COLO829 (cell line): ENCODE measurements around the gene SLC16A2.
A peak's percentile ranks its signal among the peaks of the same experiment; 100 is the strongest.
"Not testable (repeated sequence)": the region's sequence is repeated elsewhere in the genome, so short reads cannot be mapped to it uniquely, and the experiment has no call there.

Experiments used
- DNase-seq: peaks from one replicate; pipeline ENCODE4 v3.0.0; 2012; ENCODE audit warnings: low spot score

The SLC16A2 gene

DNA sequence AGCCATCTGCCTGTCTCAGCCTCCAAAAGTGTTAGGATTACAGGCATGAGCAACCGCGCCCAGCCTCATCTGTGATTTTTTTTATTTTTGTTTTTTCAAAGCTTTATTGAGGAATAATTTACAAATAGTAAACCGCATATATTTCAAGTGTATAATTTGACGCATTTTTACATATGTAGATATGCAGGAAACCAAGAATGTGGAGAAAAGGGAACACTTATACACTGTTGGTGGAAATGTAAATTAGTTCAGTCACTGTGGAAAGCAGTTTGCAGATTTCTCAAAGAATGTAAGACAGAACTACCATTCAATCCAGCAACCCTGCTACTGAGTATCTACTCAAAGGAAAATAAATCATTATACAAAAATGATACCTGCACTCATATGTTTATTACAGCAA, 85.9 kb downstream of the SLC16A2 start:
- DNase-seq: no peak

DNA sequence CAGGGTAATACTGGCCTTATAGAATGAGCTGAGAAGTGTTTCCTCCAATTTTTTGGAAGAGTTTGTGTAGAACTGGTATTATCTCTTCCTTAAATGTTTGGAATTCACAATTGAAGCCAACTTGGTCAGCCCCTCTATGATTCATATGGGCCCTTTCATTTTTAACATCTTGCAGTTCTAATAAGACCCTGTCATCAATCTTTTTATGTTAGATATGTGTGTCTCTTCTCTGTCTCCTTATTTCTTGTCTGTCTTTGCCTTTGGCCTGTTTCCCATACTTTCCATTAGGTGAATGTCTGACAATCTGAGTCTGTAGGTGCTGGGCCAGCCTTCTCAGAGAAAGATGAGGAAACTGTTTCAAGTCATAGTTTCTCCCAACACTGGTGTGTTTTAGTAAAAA, 88.7 kb downstream of the SLC16A2 start:
- no peak for DNase-seq

DNA sequence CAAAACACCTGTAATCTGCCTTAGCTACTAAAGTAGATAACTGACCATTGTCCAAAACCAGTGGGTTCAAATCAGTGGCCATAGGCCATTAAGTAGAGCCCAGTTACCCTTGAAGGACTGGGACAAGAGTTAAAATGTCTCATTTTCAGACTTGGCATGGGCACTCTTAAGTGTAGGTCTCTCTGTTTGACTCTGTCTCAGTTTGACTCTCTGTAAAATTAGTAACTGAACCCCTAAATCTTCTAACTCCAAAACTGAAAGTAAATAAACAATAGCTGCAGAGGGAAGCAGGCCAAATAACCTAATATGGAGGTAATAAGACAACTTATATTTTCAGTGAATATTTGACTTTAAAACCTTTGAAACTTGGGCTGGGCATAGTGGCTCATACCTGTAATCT, 89.1 kb downstream of the SLC16A2 start:
- no peak for DNase-seq

DNA sequence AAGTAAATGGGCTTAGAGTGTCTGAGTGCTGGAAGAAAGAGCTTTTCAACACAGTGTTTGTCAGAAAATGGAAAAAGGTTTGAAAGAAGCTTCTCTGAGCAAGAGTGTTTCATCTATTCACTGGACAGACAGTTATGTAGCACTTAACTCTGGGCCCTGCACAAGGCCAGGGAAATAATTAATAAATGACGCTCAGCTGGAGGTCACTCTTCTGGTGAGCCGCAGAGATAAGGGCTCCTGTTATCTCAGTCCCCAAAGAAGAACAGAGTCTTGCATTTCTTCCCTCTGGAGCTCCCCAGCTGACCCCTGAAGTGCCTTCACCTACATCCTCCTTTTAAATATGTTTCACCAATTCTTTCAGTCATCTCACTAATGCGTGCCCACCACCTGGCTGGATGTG, 90.4 kb downstream of the SLC16A2 start:
- DNase-seq: no peak

DNA sequence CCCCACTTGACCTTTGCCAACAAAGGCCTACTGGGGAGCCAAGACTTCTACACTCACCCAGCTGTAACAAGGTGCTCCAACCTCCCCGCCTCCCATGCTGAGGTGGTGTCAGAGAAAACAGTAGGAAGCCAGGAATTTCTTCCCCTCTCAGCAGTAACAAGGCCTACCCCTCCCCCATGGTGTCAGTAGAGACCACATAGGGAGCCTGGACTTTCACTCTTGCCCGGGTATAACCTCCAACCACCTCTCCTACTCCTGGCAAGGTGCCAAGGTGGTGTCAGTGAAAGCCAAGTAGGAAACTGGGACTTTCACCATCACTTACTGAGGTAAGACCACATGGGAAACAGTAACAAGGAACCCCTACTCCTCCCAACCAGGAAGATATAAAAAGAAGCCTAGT, 93.1 kb downstream of the SLC16A2 start:
- DNase-seq: no peak

DNA sequence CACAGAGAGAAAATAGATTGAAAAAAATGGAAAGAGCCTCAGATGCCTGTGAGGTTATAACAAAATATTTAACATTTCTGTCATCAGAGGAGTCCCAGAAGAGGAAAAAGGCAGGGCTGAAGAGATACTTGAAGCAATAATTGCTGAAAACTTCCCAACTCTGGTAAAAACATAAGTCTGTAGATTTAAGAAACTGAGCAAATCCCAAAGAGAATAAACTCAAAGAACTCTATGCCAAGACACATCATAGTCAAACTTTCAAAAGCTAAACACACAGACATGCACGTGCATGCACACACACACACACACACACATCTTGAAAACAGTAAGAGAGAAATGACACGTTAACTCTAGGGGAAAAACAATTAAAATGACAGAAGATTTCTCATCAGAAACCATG, 94.1 kb downstream of the SLC16A2 start:
- no peak for DNase-seq

DNA sequence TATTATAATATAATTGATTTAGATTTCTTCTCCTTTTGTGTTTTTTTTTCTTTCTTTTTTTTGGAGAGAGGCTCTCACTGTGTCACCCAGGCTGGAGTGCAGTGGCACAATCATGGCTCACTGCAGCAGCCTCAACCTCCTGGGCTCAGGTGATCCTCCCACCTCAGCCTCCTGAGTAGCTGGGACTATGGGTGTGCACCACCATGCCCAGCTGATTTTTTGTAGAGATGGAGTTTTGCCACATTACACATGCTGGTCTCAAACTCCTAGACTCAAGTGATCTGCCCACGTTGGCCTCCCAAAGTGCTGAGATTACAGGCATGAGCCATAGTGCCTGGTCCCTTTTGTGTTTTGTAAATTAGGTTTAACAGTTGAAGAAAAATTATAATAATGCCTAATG, 94.7 kb downstream of the SLC16A2 start:
- DNase-seq: not testable (repeated sequence)

DNA sequence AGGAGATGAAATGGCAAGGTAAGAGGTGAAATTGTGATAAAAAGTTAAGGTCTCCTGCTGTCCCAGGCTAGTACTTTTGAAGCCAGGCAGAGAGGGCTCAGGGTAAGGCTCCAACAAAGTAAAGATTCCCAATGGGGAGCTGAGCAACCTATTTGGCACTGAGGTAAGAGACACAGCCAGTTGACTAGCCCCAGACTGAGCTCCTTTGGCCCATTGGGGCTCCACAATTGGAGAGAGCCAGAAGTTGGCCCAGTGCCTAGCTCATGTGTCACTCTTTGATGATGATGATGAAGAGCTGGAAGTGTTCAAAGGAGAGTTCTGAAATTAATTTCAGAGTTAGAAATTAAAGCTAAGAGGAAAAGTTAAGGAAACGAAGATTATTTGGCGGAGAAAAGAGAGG, 98.6 kb downstream of the SLC16A2 start:
- DNase-seq: no peak

DNA sequence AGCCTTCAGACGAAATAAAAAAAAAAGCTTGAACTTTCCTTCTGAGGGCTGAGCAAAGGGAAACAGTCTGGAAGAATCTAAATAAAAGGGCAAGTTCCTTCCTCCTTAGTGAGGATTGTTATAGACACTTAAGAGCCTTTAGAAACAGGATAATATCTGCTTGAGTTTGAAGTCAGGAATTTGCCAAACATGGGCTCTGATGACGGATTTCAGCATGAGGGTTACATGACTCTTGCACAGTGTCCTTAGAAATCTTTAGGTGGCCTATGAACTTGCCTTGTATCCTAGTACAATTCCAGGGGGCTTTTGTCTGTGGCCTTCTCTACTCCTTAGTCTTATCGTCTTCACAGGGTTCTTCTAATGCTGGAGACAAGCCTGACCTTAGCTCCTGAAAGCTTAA, 99.0 kb downstream of the SLC16A2 start:
- no peak for DNase-seq

DNA sequence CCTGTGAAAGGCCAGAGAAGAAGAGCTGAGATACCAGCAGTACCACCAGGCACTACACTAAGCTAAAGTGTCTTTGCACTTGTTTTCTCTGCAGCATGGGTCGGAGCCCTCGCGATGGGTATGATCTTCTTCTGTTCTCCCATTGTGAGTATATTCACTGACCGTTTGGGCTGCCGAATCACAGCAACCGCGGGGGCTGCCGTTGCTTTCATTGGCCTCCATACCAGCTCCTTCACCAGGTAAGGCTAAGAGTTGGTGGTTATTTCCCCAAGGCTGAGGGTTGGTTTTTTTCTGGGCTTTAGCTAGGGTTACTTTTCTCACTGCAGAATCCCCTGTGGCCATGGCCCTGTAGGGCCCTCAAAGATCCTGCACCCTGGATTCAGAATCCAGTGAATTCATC, 99.6 kb downstream of the SLC16A2 start:
- no peak for DNase-seq

DNA sequence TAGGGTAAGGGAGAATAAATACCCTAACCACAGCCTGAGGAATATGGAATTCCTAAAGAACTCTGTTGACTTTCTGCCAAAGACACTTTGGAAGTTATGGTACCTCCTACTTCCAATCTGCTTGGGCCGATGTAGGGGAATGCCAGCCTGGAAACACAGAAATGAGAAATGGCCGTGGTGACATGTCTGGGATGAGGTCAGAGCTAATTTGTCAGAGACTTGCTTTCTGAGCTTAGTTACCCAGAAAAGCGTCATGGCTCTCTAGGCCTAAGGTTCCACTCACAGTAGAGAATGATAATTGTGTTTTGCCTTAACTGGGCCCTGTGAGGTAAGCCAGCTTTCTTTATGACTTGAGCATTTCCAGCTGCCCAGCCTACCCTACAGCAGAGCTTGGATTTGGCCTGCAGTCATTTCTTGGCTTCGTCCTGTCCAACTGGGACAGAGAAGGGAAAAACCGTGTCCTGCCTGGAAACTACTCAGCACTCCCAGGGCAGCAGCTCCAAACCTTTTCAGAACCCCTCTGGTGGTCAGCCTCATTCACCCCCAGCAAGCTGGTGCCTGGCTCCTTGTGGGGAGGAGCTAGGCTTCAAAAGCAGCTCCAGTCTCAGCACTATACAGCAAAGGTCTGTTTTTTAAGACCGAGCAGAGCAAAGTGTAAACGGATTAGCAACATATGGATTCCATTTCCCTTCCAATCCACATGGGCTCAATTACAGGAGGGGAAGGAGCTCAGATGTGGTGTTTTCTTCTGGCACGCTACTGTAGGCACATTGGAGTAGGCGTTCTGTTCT, 100.9 kb downstream of the SLC16A2 start:
- no peak for DNase-seq

DNA sequence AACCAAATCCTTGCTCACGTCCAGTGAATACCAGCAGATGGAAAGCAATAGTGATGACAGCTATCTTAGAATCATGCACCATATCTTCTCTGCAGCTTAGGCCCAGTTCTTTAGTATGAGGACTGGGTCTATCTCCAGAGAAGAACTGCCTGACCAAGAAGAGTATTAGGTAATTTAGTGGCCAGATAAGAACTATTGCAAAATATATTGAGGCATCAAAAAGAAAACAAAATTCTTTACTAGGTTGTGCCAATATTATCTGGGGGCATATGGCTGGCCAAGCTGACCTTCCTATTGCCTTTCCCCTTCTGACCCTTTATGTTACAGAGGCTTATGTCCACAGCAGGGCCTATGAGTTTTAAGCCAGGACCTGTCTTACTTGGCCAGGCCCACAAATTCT, 101.9 kb downstream of the SLC16A2 start:
- no peak for DNase-seq

DNA sequence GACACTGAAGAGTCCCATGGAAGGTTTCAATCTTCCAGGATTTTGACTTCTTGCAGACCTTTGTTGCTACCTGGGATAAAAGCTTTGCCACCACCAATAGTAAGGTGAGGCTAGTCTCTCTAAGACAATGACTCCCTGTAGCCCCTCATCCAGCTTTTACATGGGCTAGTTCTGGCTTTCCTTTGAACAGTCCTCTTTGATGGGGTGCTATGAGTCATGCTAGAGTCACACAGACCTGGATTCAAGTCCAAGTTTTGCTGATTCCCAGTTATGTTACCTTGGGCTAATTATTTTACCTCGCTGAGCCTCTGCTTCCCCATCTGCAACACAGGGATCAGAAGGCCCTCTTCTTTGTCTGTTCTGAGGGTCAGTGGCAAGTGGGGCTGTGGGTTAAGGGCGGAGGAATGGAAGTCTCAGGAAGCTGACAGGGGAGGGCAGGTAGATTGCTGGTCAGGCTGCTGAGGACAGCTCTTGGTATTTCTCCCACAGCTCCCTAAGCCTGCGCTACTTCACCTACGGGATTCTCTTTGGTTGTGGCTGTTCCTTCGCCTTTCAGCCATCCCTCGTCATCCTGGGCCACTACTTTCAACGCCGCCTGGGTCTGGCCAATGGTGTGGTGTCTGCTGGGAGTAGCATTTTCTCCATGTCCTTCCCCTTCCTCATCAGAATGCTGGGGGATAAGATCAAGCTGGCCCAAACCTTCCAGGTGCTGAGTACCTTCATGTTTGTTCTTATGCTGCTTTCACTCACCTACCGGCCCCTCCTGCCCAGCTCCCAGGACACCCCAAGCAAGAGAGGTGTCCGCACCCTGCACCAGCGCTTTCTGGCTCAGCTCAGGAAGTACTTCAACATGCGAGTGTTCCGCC, 102.8 kb downstream of the SLC16A2 start:
- no peak for DNase-seq

DNA sequence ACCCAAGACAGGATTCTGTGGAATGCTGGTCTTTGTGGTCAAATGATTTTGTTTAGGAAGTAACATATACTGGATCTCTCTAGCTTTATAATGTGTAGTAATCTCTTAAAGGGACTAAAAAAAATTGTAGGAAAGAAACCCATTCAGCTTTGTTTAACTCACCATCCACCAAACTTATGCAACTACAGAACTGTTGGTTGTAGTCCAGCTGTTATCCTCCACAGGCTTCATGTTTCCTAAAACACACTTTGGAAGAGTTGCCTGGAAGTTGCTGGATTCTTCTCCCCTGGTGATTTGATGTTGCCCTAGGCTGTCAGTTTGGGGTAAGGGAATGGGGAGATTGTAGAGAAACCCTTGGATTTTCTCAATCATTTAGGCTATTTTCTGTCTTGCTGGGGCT, 103.8 kb downstream of the SLC16A2 start:
- no peak for DNase-seq

DNA sequence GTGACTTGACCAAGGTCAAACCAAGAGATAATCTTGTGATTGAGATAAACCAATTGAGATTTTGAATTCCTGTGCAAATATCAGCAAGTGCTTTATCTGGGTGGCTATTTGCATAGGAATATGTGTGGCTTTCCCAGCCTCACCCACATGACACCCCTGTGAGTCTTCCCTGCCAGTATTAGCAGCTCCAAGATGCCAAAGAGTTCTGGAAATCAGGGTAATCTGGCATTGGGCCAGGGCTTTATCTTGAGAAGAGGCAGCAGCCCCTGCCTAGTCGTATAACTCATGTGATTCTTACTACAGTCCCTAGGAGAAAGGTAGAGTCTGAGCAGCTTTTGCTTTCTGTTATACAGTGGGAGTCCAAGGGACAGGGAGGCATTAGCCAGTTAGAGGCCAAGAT, 105.5 kb downstream of the SLC16A2 start:
- DNase-seq: no peak

DNA sequence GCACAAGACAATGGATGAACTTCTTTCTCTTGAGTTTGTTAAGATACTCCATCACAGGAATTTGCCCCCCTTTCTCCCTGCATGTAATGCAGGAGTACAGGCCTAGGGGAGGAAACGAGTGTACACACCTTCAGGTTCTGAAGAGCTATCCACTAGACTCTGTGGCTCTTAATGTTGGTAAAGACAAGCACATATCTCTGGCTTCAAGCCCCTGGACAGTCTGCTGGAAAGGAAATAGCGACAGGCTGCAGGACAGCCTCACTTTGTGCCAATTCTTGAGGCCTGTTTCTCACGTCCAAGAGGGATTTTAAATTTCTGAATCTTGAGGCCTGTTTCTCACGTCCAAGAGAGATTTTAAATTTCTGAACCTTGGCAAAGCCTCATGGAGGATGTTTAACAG, 106.1 kb downstream of the SLC16A2 start:
- DNase-seq: no peak

DNA sequence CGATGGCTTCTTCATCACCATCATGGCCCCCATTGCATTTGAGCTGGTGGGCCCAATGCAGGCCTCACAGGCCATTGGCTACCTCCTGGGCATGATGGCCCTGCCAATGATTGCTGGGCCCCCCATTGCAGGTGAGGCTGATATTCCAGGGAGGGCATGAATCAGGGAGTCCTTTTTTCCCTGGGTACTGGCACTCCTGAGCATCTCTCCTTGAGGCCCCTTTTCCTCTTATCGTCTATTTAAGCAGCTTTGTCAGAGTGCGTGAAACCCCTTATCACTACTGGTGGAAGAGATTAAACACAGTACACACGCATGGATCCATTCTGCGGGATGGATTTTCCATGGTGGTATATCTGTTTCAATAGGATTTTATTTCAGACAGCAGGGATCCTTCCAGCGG, 108.0 kb downstream of the SLC16A2 start:
- DNase-seq: no peak

DNA sequence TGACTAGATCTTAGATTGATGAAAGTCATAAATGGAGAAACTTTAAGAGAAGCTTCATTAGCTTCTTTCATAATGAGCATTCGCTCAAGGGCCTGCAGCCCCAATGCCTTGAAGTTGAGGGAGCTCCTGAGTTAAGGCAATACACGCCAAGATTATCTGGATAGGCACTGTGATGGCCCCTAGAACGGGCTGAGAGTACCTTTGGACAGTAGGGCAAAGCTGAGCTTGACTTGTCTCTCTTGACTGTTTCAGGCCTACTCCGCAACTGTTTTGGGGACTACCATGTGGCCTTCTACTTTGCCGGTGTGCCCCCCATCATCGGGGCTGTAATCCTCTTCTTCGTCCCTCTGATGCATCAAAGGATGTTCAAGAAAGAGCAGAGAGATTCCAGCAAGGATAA, 109.8 kb downstream of the SLC16A2 start:
- no peak for DNase-seq

DNA sequence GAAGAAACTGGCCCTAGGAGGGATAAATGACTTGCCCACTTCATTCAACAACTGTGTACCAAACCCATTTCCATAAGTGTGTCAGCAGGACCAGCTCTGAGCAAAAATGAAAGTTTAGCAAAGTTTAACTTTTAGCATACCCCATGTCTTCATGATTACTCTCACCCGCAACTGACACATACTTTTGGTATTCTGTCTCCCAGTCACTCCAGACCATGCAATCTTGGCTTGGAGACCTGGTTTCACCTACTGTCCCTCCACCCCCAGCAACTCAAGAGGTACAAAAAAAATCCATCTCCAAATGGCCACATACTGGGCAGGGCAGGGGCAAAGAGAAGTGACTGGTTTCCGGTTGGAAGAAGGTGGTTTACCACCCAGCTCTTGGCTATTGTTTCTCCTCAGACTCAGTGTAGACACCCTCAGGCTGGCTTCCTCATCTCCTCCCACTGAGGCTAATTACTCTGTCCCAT, 113.3 kb downstream of the SLC16A2 start:
- no peak for DNase-seq

DNA sequence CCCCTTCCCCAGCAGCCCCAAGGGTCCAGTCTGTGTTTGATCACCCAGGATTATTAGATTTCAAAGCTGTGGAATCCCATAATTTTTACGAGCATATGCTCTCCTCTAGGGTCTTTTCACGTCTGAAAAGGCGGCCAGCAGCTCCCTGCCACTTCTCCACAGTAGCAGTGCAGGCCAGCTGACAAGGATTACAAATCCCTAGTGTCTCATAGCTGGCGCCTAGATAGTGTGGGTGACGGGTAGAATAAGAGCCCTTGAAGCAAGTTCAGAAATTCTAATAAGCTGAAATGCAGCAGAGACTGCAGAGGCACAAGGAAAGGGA, 113.8 kb downstream of the SLC16A2 start:
- no peak for DNase-seq

DNA sequence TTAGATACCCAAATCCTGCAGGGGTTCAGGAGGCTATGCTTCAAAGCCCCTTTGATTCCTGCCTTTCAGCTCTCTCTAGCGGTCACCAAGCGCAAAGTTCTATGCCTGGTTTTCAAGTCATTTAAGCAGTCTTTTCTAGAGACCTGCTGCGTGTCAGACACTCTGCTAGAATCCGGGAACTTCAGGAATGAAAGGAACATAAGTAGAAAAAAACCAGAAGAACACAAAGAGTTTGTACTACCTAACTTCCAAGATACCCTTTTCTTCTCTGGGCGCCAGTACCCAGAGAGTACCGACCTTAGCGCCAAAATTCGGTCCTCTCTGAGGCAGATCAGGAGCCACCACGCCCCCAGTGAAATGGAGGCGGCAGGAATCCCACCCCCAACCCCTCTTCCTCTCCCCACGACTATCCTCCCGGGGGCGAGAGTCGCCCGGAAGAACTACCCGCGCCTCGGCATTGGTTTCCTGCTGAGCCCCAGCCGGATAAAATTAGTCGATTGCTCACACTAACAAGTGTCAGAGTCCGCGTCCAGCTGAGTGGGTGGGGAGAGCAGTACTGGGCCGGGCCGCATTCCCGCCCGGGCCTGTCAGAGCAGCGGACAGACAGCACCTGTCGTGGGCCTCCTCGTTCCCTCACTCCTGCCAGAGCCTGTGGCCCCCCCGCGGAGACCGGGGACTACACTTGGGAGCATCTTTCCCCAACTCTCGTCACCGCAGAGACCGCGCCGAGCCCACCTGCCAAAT, 114.3 kb downstream of the SLC16A2 start:
- no peak for DNase-seq

DNA sequence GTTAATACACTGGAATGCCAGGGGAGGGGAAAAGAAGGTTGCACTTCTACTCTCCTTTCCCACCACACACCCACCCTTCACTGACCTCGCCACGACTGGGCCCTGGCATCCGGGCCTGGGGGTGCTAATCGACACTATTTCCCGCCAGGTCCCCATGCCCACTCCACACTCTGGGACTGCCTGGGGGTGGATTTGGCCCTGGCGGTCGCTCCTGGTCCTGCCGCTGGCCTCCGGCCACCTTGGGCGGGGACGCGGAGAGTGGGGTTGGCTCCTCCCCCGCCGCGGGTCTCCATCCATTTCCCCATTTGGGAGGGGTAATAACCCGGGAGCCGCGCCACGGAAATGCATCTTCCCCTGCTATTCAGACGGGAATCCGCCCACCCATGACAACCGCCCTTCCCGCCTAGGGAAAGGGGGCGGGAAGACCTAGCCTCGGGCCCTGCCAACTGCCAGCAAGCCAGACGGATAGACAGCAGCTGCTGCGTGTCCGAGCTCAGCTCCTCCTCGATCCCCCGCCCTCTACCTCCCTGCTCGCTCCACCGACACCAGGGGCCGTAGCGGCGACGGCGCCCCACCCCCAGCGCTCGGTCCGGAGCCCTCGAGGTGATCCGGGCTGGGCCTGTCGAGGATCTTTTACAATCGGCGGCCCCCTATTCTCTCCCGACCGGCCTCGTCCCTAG, 115.0 kb downstream of the SLC16A2 start:
- DNase-seq: peak; percentile 25
